SK-MEL-5 (cell line): ENCODE results near the gene CMTM7. TPM values are rescaled to one million over a fixed set of nuclear protein-coding genes. Genes with fewer than 3 reads are reported as not detected.
"Not testable (repeated sequence)": the region's sequence is repeated elsewhere in the genome, so short reads cannot be mapped to it uniquely, and the experiment has no call there.

ENCODE experiments used
- DNase-seq: peaks from one replicate; pipeline ENCODE4 v3.0.0-alpha.2; 2016; ENCODE audit warnings: low read depth, low spot score
- in situ Hi-C: cut with HindIII; loops from 2 replicates; pipeline ENCODE4 v1.10.0; 2016; ENCODE audit warnings: low sequenced_read_pairs, high pct_unique_total_duplicates, low pct_unique_long_range_greater_than_20kb
- total RNA-seq: library from RNA; depleted of rRNA; stranded (reverse); fragments of >200 nt; shearing (Covaris generic); gene quantifications from 2 replicates; pipeline ENCODE4 v1.2.3, GENCODE V29; 2014

Gene CMTM7
- total RNA-seq, 1 experiment from 2014 or later, result 19.0 TPM

DNA sequence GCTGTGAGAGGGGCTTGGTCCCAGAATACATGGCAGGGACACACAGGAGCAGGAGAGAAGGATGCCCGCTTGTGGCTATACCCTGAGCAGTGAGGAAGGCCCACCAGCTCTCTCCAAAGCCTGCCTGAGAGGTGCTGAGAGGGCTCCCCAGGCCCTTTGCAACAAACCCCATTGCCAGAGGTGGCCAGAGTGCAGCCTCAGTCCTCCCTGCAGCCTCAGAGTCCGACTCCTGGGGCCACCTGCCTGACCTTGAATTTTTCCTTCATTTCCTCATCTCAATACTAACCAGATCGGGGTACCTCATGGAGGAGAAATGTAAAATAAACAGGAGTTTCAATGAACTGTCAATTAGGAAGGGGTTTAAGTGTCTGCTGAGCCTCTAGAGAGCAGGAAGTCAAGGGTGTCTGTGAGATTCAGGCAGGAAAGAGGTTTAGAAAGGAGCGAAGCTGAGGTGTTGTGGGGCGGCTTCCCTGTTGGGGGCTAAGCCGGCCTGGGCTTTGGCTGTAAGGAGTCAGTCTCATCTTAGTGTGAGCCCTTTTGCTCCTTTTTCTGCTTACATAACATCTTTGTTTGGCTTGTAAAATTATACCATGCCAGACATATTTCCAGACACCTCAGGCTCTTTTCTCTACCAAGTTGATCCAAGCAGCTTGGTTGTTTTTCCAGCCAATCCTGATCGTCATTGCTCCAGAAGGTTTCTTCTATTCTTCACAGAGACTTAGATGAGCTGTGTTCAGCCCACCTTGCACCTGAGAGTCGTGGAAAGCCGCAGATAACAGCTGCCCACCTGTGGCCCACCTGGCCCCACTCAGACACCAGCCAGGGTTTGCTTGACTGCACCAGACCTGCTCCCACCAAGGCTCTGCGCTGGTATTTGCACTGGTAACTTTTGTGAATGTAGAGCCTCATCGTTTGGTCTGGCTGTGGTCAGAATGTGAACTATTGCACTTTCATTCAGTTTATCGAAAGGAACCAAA, 36.7 kb downstream of the CMTM7 start:
- DNase-seq, result no peak
- in situ Hi-C loops, result no loop called here

DNA sequence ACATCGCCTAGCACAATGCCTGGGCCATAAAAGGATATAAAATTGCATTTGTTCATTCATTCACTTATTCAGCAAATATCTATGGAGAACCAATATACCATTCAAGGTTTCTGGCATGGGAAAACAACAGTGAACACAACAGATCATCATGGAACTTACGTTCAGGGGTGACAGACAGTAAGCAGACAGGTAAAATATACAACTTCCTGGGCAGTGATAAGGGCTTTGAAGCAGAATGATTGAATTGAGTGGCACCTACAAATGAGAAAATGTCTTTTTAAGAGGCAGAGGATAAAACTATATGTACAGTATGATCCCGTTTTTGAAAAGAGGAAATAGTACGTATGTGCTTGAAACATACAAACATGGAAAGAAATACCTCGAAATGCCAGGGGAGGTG, 39.2 kb downstream of the CMTM7 start:
- in situ Hi-C loops, result no loop called here
- DNase-seq, result no peak

DNA sequence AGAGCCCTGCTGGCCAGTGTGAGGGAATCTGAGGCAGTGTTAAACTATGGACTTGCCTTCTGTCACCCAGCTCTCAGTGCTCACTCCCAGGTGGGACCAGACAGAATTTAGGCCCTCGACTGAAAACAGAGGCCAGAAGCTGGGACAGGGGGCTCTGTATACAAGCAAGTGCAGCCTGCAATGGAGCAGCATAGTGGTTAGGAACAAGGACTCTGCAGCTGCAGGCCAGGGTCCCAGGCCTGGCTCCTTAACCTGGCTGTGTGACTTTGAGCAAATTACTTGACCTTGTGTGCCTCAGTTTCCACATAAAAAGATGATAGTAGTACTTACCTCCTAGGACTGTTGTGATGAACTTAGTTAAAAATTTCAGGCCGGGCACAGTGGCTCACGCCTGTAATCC, 39.8 kb downstream of the CMTM7 start:
- DNase-seq, result no peak
- in situ Hi-C loops, result no loop called here

DNA sequence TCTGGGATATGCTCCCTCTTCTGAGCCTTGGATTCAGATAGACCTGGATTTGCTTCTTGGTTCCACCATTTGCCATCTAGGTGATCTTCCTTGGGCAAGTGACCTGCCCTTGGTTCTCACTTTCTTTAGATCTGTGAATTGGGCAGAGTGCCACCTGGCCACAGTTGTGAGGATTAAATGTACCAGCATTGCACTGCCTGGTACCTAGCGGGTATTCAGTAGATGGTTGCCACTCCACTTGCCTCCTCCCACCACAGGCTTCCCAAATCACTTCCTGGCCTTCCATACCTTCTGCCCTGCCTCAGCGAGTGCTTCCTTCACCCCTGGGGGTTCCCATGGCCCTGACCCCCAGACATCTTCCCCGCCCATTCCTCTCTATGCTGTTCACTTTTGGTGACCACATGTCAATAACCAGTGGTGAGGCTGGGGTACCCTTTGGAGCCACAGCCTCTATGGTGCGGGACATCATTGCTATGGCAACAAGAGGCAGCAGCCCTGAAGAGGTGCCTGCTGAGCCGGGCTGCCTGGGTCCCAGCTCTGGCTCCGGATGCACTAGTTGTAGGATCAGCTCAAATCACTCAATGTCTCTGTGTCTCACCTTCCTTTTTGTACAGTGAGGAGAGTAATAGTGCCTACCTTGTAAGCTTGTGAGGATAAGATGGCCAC, 40.5 kb downstream of the CMTM7 start:
- no peak for DNase-seq
- in situ Hi-C loops, result no loop called here

DNA sequence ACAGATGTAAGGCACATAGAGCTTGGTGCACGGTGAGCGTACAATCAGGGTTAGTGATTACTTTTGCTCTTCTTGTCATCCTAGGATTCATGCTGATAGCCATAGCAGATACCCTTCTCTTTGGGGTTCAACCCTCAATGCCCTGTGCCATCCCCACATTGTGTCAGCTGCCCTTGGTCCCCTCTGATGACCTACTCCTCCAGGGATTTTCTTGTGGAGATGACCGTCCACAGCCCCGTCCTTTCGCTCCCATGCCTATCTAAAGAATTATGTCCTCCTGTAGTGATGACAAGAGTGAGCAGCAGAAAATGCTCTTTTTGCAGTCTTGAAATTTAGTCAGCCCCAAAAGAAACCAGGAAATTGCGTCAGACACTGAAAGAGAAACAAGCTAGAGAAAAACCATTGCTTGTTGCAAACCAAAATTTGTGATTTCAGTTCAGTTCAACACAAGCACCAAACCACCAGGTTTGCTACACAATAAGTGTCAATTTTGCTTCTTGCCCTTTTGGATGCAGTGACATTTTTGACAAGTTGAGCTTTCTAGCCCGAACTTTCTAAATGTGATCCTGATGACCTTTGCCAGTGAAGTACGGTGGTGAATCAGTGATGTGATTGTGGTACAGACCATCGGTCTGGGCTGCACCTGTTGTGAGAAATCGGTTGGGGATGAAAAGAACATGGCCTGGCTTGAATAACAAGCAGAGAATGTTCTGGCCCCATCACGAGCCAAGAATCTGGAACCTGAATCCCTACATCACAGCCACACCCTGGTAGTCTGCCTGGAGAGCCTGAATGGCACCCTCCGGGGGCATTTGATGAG, 41.3 kb downstream of the CMTM7 start:
- DNase-seq, result no peak
- in situ Hi-C loops, result no loop called here

DNA sequence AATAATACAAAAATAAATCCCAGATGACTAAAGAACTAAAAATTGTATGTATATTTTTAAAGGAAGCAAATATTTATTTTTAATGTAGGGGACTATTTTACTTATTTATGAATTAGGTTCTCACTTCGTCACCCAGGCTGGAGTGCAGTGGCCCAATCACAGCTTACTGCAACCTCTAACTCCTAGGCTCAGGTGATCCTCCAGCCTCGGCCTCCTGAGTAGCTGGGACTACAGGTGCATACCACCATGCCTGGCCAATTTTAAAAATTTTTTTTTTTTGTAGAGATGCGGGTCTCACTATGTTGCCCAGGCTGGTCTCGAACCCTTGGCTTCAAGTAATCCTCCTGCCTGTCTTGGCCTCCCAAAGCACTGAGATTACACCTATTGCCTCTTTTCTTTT, 42.6 kb downstream of the CMTM7 start:
- in situ Hi-C loops, result no loop called here

DNA sequence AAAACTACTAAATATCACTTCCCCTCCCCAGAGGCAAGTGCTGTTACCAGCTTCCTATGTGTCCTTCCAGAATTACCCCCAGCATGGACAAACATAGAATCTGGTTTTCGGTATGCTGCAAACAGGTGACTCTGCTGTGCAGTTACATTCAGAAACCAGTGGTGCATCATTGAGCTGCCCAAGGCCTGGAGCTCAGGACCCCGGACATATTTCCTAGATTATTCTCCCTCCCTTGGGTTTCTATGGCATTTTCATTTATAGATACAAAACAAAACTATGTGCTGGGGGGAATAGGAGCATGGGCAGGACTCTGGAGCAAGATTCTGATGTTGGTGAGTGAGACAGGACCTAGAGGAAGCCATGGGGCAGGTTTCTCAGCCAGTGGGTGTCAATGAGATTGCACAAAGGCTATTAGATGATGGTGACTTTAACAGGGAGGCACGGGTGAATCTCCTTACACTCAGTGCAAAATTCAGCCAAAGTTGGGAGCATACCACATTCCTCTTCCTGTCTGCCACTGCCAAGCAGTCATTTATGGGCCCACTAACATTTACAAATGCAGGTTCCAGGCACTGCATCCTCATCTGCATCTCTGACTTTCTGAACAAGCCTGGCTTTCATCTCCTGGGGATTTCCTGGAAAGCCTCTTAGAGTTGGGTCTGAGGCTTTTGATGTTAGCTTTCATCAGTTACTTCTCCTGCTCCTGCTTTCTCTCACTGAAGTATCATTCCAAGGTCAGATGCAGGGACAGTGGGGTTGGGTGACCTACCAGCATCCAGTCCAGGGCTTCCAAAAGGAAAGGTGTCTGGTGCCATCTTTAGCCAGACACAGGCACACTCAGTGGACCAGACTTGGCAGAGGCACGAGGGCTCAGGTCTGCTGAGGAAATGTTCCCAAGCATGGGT, 44.5 kb downstream of the CMTM7 start:
- in situ Hi-C loops, result no loop called here
- no peak for DNase-seq

More for the DNA sequence above, 42.6 kb downstream of the CMTM7 start:
- DNase-seq, result no peak

DNA sequence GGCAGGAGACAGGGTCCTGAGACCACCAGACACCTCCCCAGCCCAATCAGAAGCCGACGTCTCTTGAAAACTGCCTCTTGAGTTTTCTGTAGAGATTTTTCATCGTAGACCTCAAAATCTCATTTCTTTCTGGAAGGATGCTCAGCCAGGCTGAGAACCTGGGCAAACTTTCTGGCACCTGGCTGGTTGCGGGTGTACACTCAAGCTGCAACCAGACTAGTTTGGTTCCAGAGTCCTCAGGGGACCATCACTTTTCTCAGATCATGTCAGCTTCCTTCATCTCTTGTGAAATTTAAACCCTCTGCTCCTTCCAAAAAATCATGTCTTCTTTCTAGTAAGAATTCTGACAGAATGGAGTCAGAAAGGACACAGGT, 45.1 kb downstream of the CMTM7 start:
- no peak for DNase-seq
- in situ Hi-C loops, result no loop called here

DNA sequence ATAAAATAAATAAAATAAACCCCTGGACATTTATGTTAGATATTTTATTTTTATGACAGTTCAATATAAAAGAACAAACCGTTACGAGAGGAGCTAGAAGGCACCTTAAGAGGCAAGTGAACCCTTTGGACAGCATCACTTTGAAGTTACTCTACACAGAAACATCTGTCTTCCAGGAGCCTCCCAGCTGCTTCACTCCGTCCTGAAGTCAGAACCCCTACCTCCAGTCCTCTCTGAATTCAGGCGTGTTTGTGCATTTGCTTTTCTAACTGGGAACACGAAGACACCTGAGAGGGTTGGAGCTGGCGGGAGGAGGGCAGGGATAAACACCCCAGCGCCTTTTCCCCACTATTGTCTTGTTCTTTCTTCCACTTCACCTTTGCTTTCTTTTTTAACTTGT, 46.2 kb downstream of the CMTM7 start:
- DNase-seq, result no peak
- in situ Hi-C loops, result no loop called here

DNA sequence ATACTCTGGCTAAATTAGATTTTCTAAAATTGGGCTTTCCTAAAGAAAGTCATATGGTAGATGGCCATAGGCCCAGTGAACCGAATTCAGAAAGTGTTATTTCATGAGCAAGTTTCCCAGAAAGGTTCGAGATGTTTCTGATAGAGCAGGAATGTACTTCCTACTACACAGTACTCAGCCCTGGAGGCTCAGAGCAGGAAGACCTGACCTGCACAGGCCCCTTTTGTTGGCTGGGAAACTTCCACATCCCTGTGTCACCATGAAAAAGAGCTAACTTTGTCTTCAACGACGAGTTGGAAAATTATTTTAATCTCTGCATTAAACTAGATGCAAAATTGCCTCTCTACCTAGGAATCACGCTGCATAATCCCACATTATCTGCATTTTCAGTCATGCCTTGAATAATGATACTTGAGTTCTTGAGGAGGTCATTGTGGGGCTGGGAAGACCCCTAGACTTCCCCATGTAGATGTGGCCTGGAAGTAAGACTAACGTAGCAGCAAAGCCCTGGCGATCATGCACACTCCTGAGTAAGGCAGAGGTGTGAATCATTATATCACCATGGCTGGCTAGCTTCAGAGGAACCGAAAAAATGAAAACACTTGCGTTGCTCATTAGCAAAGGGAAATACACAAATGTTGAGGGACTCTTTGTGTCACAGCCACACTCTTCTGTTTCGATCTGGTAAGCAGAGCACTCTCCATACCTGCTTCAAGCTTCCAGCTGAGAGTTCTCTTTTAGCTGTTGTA, 47.1 kb downstream of the CMTM7 start:
- in situ Hi-C loops, result no loop called here

DNA sequence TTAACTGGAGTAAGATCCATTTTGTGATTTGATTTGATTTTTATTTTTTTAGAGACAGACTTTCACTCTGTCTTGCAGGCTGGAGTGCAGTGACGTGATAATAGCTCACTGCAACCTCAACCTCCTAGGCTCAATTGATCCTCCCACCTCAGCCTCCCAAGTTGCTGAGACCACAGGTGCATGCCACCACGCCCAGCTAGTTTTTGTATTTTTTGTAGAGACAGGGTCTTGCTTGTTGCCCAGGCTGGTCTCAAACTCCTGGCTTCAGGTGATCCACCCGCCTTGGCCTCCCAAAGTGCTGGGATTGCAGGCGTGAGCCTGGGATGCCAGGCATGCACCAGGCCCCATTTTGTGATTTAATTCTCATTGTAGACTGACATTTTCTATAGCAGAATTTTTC, 47.8 kb downstream of the CMTM7 start:
- DNase-seq, in situ Hi-C loops: not testable (repeated sequence)

More for the DNA sequence above, 47.1 kb downstream of the CMTM7 start:
- no peak for DNase-seq

DNA sequence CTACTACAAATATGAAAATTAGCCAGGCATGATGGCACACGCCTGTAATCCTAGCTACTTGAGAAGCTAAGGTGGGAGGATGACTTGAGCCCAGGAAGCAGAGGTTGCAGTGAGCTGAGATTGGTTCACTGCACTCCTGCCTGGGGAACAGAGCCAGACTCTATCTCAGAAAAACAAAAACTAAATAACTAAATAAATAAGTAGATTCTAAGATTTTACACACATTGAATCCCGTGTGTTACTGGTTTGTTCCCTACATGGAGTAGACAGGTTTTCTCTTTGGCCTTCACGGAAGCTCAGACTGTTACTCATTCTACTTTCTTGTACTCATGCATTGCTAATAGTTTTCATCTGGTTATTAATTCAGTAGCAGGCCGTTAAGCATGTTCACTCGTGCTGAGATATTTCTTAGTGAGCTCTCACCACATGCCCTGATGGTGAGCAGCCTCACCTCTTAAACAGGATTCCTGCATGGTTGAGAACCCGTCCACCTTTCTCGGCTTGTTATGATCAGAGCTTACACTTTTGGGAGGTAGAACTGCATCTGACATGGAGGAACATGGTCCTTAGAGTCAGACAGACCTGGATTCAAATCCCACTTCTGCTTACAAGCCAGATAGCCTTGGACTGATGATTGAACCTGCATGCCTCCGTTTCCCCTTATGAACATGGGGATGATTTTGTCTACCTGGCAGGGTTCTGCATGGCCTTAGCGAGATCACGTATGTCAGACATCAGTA, 49.1 kb downstream of the CMTM7 start:
- in situ Hi-C loops, result no loop called here
- DNase-seq, result no peak

DNA sequence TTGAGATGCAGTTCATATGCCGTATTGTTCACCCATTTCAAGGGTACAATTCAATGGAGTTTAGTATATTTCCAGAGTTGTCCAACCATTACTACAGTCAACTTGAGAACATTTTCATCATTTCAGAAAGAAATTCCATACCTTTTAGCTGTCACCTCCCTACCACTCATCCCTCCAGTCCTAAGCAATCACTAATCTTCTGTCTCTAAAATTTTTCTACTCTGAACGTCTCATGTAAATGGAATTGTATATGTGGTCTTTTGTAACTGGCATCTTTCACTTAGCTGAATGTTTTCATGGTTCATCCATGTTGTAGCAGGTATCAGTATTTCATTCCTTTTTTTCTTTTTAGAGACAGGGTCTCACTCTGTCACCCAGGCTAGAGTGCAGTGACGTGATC, 51.1 kb downstream of the CMTM7 start:
- in situ Hi-C loops, result no loop called here
- DNase-seq, result no peak

DNA sequence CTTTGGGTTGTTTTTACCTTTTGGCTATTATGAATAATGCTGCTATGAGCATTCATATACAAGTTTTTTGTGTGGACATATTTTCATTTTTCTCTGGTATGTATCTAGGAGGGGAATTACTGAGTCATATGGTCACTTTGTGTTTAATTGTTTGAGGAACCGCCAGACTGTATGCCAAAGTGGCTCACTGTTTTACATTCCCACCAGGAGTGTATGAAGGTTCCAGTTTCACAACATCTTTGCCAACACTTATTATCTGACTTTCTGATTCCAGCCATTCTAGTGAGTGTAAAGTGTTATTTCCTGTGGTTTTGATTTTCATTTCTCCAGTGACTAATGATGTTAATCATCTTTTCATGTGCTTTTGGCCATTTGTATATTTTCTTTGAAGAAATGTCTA, 51.8 kb downstream of the CMTM7 start:
- in situ Hi-C loops, result no loop called here
- no peak for DNase-seq

DNA sequence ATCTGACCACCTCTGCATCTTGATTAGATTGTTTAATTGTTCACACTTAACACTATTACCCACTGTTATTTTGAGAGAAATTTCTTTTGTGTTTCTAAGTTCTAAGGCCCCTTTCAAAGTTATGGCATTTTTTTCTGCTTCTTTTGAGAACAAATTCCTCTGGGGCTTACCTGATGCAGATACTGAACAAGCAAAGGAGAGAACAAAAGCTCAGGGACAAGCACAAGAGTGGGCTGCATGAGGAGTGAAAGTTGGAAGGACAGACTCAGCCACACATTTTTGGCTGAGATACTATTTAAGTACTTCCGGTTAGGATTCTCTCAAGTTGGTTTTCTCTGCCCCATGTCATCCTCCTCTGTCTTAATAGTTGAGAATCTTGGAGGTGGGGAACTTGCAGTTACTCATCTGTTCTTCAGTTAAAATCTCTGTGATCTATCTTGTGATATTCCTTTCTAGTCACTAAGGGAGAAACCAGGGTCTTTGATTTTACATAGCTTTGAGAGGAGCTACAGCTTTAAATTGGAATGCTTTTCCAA, 56.3 kb downstream of the CMTM7 start:
- in situ Hi-C loops, result no loop called here

More for the DNA sequence above, 56.3 kb downstream of the CMTM7 start:
- DNase-seq, result no peak
